ENCODE results near the gene ATP5IF1.

- TF ChIP-seq EZH2 (IDR thresholded peaks at IDR 0.05), result no peak
- TF ChIP-seq, protein P1, sequence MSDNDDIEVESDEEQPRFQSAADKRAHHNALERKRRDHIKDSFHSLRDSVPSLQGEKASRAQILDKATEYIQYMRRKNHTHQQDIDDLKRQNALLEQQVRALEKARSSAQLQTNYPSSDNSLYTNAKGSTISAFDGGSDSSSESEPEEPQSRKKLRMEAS (IDR thresholded peaks at IDR 0.05), result no peak
- TF ChIP-seq ZBTB33 (IDR thresholded peaks at IDR 0.05; ENCODE audit: extremely low read depth, insufficient replicate concordance, low read length), result no peak
- no peak for TF ChIP-seq RAD21 (IDR thresholded peaks at IDR 0.05; ENCODE audit: low read depth)
- no peak for TF ChIP-seq CEBPB (IDR thresholded peaks at IDR 0.05; ENCODE audit: low read depth)
- no peak for TF ChIP-seq POLR2A (IDR thresholded peaks at IDR 0.05; ENCODE audit: borderline replicate concordance, extremely low read depth, insufficient read depth, insufficient read length)
- TF ChIP-seq, protein P2, sequence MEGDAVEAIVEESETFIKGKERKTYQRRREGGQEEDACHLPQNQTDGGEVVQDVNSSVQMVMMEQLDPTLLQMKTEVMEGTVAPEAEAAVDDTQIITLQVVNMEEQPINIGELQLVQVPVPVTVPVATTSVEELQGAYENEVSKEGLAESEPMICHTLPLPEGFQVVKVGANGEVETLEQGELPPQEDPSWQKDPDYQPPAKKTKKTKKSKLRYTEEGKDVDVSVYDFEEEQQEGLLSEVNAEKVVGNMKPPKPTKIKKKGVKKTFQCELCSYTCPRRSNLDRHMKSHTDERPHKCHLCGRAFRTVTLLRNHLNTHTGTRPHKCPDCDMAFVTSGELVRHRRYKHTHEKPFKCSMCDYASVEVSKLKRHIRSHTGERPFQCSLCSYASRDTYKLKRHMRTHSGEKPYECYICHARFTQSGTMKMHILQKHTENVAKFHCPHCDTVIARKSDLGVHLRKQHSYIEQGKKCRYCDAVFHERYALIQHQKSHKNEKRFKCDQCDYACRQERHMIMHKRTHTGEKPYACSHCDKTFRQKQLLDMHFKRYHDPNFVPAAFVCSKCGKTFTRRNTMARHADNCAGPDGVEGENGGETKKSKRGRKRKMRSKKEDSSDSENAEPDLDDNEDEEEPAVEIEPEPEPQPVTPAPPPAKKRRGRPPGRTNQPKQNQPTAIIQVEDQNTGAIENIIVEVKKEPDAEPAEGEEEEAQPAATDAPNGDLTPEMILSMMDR (IDR thresholded peaks at IDR 0.05 in 2 of 3, conservative IDR thresholded peaks at IDR 0.05 in 1 of 3; ENCODE audit: borderline replicate concordance in 1 of 3, insufficient read depth in 1 of 3, low read depth in 2 of 3, low read length in 2 of 3), result no peak
- no peak for TF ChIP-seq EZH2phosphoT487 (IDR thresholded peaks at IDR 0.05; ENCODE audit: borderline replicate concordance)
- TF ChIP-seq POLR2AphosphoS5 (IDR thresholded peaks at IDR 0.05; ENCODE audit: low read depth, low read length), result no peak
- no peak for TF ChIP-seq REST (IDR thresholded peaks at IDR 0.05; ENCODE audit: low read depth)
- TF ChIP-seq ELF1 (IDR thresholded peaks at IDR 0.05; ENCODE audit: borderline replicate concordance, low read depth), result no peak
- TF ChIP-seq SIN3A (IDR thresholded peaks at IDR 0.05; ENCODE audit: low read depth), result no peak
- no peak for TF ChIP-seq FOSL1 (IDR thresholded peaks at IDR 0.05; ENCODE audit: low read depth)
- TF ChIP-seq ATF3 (IDR thresholded peaks at IDR 0.05), result no peak
Measured at GRCh38 chr1:28257736-28258135, 21.8 kb downstream of the ATP5IF1 start.
